Embryonic facial prominence (tissue), 1 donor: ENCODE measurements around the gene HSPBP1.

Source experiments
- DNase-seq: peaks from one replicate; pipeline ENCODE4 v3.0.0-alpha.2; 2016; ENCODE audit errors: extremely low spot score

Gene HSPBP1

GRCh38 chr19:55304980-55305379, 25.1 kb upstream of the HSPBP1 start:
- DNase-seq = no peak

DNA sequence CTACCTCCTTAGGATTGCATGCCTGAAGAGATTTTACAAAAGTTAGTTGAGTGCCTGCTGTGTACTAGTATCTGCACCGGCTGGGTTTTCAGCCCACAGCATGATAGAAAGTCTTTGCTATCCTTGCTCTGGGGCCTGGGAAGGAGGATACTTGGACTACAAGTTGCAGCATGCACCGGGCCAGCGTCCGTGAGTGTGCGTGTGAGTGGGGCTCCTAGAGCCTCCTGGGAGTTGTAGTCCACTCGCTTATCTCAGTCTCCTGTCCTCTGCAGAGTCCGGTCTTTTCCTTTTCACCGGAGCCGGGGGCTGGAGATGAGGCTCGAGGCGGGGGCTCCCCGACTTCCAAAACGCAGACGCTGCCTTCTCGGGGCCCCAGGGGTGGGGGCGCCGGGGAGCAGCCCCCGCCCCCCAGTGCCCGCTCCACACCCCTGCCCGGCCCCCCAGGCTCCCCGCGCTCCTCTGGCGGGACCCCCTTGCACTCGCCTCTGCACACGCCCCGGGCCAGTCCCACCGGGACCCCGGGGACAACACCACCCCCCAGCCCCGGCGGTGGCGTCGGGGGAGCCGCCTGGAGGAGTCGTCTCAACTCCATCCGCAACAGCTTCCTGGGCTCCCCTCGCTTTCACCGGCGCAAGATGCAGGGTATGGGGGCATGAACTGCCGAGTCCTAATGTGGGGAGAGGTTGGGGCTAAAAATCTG, 24.5 kb upstream of the HSPBP1 start:
- no peak for DNase-seq

DNA sequence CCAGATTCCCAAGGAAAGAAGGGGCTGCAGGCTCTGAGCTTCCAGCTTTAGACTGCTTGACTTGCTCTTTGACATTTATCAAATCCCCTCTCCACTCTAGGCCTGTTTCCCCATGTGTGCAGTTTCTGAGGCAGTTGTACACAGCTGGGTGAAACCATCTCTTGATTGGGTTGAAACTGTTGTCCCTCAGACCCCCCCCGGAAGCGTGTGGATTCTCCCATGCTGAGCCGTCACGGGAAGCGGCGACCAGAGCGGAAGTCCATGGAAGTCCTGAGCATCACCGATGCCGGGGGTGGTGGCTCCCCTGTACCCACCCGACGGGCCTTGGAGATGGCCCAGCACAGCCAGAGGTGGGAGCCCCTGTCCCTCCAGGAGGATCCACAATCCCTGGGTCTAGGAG, 23.6 kb upstream of the HSPBP1 start:
- no peak for DNase-seq

DNA sequence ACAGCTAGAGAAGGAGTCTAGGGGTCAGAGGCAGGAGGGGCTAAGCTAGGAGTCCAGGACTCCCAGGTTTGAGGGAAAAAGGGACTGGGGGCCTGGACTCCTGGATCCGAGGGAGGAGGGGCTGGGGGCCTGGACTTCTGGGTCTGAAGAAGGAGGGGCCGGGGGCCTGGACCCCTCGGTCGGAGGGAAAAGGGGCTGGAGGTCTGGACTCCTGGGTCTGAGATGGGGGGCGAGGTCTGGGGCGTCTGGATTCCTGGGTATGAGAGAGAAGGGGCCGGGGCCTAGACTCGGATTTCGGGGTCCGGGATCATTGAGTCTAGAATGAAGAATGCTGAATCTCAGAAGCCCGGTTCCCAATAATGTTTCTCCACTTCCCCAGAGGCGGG, 22.4 kb upstream of the HSPBP1 start:
- DNase-seq = no peak

DNA sequence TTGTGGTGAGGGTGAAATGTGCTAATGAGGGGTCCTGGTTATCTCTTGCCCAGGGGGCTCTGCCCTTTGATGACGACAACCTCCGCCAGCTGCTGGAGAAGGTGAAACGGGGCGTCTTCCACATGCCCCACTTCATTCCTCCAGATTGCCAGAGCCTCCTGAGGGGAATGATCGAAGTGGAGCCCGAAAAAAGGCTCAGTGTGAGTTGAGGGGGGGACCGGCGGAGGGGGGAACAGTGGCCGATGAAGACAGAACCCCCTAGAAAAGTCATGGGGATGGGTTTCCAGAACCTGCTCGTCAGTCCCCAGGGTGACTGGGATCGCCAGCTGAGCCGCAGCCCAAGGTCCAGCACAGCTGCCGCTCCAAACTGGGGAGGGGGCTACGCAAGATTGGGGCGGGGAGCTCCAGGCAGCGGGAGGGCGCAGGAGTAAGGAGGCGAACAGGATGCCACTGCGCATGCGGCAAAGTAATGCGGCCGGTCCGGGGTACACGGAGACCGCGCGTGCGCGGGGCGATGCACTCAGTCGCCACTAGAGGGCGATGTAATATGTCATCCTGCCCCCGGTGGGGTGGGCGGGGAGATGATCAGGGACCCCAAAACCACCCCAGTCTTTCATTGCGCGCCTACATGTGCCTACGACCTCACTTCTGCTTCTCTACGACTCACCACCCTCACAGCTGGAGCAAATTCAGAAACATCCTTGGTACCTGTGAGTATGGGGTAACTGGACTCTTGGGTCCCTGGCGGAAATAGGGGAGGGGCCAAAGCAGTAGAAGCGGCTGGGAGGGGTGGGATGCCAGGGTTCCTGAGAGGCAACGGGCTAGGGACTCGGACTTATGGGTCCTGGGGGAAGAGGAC, 21.8 kb upstream of the HSPBP1 start:
- peak; percentile 83 for DNase-seq

DNA sequence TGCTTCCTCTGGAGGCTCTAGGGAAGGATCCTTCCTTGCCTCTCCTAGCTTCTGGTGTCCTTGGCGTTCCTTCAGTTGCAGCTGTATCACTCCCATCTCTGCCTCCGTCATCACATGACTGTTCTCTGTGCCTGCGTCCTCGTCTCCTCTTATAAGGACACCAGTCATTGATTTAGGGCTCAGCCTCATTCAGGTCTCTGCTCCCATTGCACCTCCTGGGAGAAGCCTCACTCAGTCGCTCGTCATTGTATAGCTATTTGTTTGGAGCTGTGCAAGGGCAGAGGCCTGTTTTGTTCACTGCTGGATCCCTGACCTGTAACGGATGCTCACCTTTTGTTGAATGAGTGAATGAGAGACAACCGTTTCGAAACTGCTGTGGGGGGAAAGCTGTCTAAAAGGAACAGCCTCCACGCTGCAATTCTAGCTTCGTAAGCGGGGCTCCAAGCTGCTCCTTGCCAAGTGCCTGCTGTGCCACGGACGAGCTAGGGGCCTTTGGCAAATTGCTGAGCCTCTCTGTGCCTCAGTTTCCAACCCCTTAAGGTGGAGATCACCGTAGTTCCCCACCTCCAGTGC, 21.1 kb upstream of the HSPBP1 start:
- DNase-seq = no peak

DNA sequence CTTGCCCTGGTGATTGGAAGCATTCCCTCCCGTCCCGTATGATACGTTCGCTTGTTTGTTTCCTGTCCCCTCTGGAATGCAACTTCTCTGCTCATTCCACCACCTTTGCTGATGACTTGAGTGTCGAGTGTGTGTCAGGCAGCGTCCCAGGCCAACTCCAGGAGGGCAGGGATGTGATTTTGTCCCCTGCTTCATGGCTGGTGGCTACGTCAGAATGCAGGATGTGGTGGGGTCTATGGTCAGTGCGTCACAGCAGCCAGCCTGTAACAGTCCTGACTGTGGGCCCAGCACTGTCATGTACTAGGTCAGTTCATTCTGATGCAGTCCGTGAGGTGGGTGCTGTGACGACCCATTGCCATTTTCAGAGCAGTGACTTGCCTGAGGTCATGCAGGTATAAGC, 20.1 kb upstream of the HSPBP1 start:
- DNase-seq = no peak

- DNase-seq = no peak
Measured at GRCh38 chr19:55297267-55297666, 17.4 kb upstream of the HSPBP1 start.

GRCh38 chr19:55289117-55289796, 9.3 kb upstream of the HSPBP1 start:
- DNase-seq = no peak

- DNase-seq = no peak
Measured at GRCh38 chr19:55287361-55288079, 7.6 kb upstream of the HSPBP1 start.

GRCh38 chr19:55285229-55285890, 5.5 kb upstream of the HSPBP1 start:
- no peak for DNase-seq

GRCh38 chr19:55284405-55285058, 4.6 kb upstream of the HSPBP1 start:
- DNase-seq = no peak

DNA sequence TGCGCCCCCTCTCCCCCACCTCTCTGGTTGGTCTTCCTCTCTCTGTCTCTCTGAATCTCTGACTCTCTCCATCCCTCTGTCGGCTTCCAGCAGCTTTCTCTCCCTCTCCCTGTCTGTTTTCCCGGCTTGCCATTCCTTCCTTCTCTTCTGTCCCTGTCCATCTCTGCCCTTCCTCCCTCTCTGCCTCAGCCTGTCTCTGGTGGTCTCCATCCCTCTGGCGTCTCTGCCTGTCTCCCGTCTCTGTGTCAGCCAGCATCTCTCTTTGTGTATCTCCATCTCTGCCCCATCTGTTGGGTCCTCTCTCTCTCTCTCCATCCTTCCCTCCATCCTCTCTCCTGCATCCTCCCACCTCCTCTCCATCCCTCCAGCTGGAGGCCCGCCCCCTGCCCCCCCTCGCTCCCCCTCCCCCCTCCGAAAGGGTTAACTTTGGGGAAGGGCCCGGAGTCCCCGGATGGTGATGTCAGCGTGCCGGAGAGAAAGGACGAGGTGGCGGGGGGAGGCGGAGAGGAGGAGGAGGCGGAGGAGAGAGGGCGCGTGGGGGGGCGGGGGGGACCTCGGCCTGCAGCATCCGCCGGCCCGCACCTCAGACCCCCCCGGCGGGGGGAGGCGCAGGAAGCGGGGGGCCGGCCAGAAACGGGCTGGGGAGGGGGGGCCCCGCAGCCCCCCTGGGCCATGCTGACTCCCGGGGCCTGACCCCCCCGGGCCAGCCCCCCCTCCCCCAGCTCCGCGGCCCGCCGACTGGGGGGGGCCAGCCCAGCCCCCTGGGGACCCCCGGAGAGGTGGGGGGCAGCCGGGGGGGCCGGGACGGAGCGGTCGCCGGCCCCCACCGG, 3.9 kb upstream of the HSPBP1 start, which contains the start of gene BRSK1:
BRSK1 (plus strand) TSS at position 450 of the 830 bp plus-strand sequence. CDS start 446 bp downstream, outside the sequence.
- peak; percentile 73 for DNase-seq

DNA sequence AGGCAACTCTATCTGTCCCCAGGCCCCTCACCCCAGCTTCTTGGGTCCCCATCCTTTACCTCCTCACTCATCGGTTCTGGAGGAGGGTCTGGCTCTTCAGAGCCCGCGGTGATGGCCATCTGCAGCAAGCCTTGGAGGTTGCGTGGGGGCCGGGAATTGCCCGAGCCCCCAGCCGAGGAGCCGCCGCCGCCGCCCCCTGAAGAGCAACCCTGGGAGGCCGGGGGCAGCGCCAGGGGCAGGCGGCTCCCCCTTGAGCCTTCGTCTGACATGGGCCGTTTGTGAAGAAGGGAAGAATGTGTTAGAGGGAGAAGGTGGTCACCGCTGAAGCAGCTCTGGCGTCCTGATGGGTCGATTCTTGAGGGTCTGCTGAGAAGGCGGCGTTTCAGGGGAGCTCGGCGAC, 570 bp downstream of the HSPBP1 start:
- DNase-seq = no peak

- DNase-seq = no peak
Measured at GRCh38 chr19:55278391-55279135, 1.3 kb downstream of the HSPBP1 start.

- DNase-seq = no peak
Measured at GRCh38 chr19:55277494-55277893, 2.4 kb downstream of the HSPBP1 start.

DNA sequence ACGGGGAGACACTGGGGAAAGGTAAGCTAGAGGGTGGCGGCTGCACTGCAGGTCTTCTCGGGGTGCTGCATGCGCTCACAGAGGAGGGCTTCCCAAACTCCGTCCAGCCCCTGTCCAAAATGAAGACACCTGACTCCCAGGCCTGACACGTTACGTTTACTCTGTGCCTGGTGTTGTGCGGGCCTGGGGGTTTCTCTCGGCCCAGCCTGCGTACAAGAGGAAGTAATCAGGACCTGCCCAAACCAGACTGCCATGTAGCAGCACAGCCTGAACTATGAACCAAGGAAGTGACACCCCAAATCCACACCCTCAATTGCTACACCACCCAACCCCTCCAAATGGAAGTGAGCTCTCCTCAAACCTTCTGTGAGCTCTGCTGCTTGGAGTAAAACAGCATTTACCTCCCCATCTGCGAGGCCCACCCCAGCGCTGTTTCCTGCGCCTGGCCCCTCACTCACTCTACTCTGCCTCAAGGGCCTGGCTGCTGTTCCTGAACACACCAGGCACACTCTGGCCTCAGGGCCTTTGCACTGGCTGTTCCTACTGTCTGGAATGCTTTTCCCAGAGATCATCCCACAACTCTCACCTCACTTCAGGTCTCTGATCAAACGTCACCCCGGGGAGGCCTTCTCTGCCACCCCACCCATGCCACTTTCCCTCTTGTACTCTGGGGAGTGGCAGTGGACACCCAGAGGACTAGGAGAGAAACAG, 3.0 kb downstream of the HSPBP1 start:
- no peak for DNase-seq
